ENCODE data around the gene DRG2. TPM values are rescaled to one million over a fixed set of nuclear protein-coding genes. Genes with fewer than 3 reads are reported as not detected.

DRG2 gene
- 10 to 100 TPM; 39.6 to 54.7 (median 48.8) TPM for total RNA-seq
- 10 to 100 TPM; 37.7 to 46.0 TPM for polyA plus RNA-seq
- 48.1 reads per million, percentile 70 among the genes with 10 or more reads in this experiment for total RNA-seq

- Mint-ChIP-seq H3K4me3 (peak within 1 kb of the TSS; percentile 97 to 100 (median 98)), H3K9me3 (no peaks in the 10 kb centered on the region), H3K4me1 (peaks cover 19 to 35% (median 27%) of the 10 kb centered on the region in 7 donors), H3K27me3 (no peaks in the 10 kb centered on the region), H3K27ac (peak within 1 kb of the TSS; percentile 96 to 99 (median 98)), H3K36me3 (peaks cover under 1 to 11% (median 4%) of the 10 kb centered on the region in 5 donors)
- ATAC-seq (peak; percentile 98), DNase-seq (peak; percentile 79 to 94 (median 85))
- Histone ChIP-seq H3K4me3 (ENCODE audit: low read length) (peak within 1 kb of the TSS; percentile 84), H3K27me3 (ENCODE audit: control insufficient read depth in 2 of 2, insufficient read depth in 2 of 2, low read length in 2 of 2) (no peaks in the 10 kb centered on the region), H3K27ac (ENCODE audit: low read depth, low read length) (peak within 1 kb of the TSS; percentile 85), H3K4me1 (ENCODE audit: control insufficient read depth in 2 of 2, insufficient read depth in 2 of 2, low read length in 2 of 2) (peaks cover 9 to 12% of the 10 kb centered on the region in 2 donors), H3K9me3 (ENCODE audit: control insufficient read depth in 2 of 3, low read length in 3 of 3) (no peaks in the 10 kb centered on the region), H3K36me3 (ENCODE audit: control insufficient read depth in 2 of 3, insufficient read depth in 3 of 3, low read length in 3 of 3) (no peaks in the 10 kb centered on the region)
- ChIA-PET CTCF (interaction anchor here (0.6 to 0.7 kb wide), 2 partner anchors 227 to 1099 kb away, joined by 3 read pairs; partner anchors contain the start of genes SMCR8 and TOP3A), POLR2A (interaction anchor here (0.6 kb wide), 1 partner anchor 308 kb away, joined by 4 read pairs; no protein-coding TSS in a partner anchor)
- intact Hi-C loops (cut with micrococcal nuclease), result loop anchor here (1.0 to 5.0 kb wide), 9 partner anchors 49 to 497 kb away; partner anchors contain the start of genes ALKBH5 (in 2 of the 2), ATPAF2 (in 2 of the 2), DRC3 (in 2 of the 2) and GID4 (in 2 of the 2)
Observed at GRCh38 chr17:18087610-18088491, at the start of gene DRG2. TSS of gene DRG2 (plus strand) at chr17:18087948. CDS start at chr17:18088024, 76 bp downstream.

- Mint-ChIP-seq H3K36me3 (peaks cover 0 to 6% (median 4%) of the 10 kb centered on the region in 5 donors), H3K4me3 (peak overlapping the region; percentile 88 to 100 (median 98)), H3K4me1 (peaks cover 47 to 75% (median 57%) of the 10 kb centered on the region in 7 donors), H3K9me3 (peaks cover 0 to 2% (median 0%) of the 10 kb centered on the region in 11 donors), H3K27me3 (no peaks in the 10 kb centered on the region), H3K27ac (peak overlapping the region; percentile 83 to 99 (median 97))
- H3K27ac ChIP-seq (ENCODE audit: low read depth, low read length), result peak overlapping the region; percentile 82
- intact Hi-C loops (cut with micrococcal nuclease), result loop anchor here (2.0 to 5.0 kb wide), 6 partner anchors 49 to 1339 kb away; partner anchors contain the start of genes RASD1 (in 2 of the 2), DRG2 (in 1 of the 2), MAPK7 (in 1 of the 2) and PRPSAP2 (in 1 of the 2)
- CTCF ChIA-PET, result interaction anchor here (0.6 to 1.7 kb wide), 4 partner anchors 66 to 359 kb away, joined by 3 to 10 read pairs (median 4); partner anchors contain the start of gene DRC3
- peaks cover 24 to 34% of the 10 kb centered on the region in 2 donors for H3K4me1 ChIP-seq (ENCODE audit: control insufficient read depth in 2 of 2, insufficient read depth in 2 of 2, low read length in 2 of 2)
- H3K36me3 ChIP-seq (ENCODE audit: control insufficient read depth in 2 of 3, insufficient read depth in 3 of 3, low read length in 3 of 3), result no peaks in the 10 kb centered on the region
- no peaks in the 10 kb centered on the region for H3K9me3 ChIP-seq (ENCODE audit: control insufficient read depth in 2 of 3, low read length in 3 of 3)
- DNase-seq, result peak in 2 of 9 donors; percentile 23 to 36
- no peak for ATAC-seq
- POLR2A ChIA-PET, result interaction anchor here (0.7 to 1.0 kb wide), 2 partner anchors 202 to 314 kb away, joined by 3 read pairs; no protein-coding TSS in a partner anchor
- peak overlapping the region; percentile 79 for H3K4me3 ChIP-seq (ENCODE audit: low read length)
- no peaks in the 10 kb centered on the region for H3K27me3 ChIP-seq (ENCODE audit: control insufficient read depth in 2 of 2, insufficient read depth in 2 of 2, low read length in 2 of 2)
Observed at GRCh38 chr17:18038149-18038850, 49.4 kb upstream of the DRG2 start.

GRCh38 chr17:18038861-18039534 is 48.8 kb upstream of the DRG2 start, which contains the start of the genes ATPAF2 and GID4:
TSS of gene ATPAF2 (minus strand) at chr17:18039168. CDS start at chr17:18039013, 155 bp downstream.
TSS of gene GID4 (plus strand) at chr17:18039408. CDS start at chr17:18039465, 57 bp downstream.
- Histone ChIP-seq H3K27ac (ENCODE audit: low read depth, low read length) (peak within 1 kb of the TSS; percentile 88), H3K36me3 (ENCODE audit: control insufficient read depth in 2 of 3, insufficient read depth in 3 of 3, low read length in 3 of 3) (no peaks in the 10 kb centered on the region), H3K9me3 (ENCODE audit: control insufficient read depth in 2 of 3, low read length in 3 of 3) (no peaks in the 10 kb centered on the region), H3K27me3 (ENCODE audit: control insufficient read depth in 2 of 2, insufficient read depth in 2 of 2, low read length in 2 of 2) (no peaks in the 10 kb centered on the region), H3K4me3 (ENCODE audit: low read length) (peak within 1 kb of the TSS; percentile 79), H3K4me1 (ENCODE audit: control insufficient read depth in 2 of 2, insufficient read depth in 2 of 2, low read length in 2 of 2) (peaks cover 23 to 30% of the 10 kb centered on the region in 2 donors)
- ChIA-PET CTCF (interaction anchor here (1.7 kb wide), 1 partner anchor 148 kb away, joined by 10 read pairs; no protein-coding TSS in a partner anchor), POLR2A (interaction anchor here (0.5 to 1.0 kb wide), 3 partner anchors 203 to 315 kb away, joined by 3 read pairs; no protein-coding TSS in a partner anchor)
- Mint-ChIP-seq H3K4me1 (peaks cover 42 to 70% (median 53%) of the 10 kb centered on the region in 7 donors), H3K36me3 (peaks cover 0 to 6% (median 4%) of the 10 kb centered on the region in 5 donors), H3K27ac (peak within 1 kb of the TSS; percentile 87 to 99 (median 97)), H3K4me3 (peak within 1 kb of the TSS; percentile 88 to 100 (median 98)), H3K27me3 (no peaks in the 10 kb centered on the region), H3K9me3 (peaks cover 0 to 2% (median 0%) of the 10 kb centered on the region in 11 donors)
- peak; percentile 99 to 100 (median 100) for DNase-seq
- peak; percentile 96 for ATAC-seq
- intact Hi-C loops (cut with micrococcal nuclease), result loop anchor here (1.0 to 5.0 kb wide), 18 partner anchors 48 to 1338 kb away; partner anchors contain the start of genes ALKBH5 (in 2 of the 2), DRC3 (in 2 of the 2), DRG2 (in 2 of the 2) and PEMT (in 2 of the 2)

GRCh38 chr17:18039535-18040260 is 48.0 kb upstream of the DRG2 start:
- ChIA-PET CTCF (no interaction called here), POLR2A (interaction anchor here (0.5 kb wide), 1 partner anchor 287 kb away, joined by 3 read pairs; no protein-coding TSS in a partner anchor)
- Histone ChIP-seq H3K27ac (ENCODE audit: low read depth, low read length) (peak overlapping the region; percentile 88), H3K9me3 (ENCODE audit: control insufficient read depth in 2 of 3, low read length in 3 of 3) (no peaks in the 10 kb centered on the region), H3K4me3 (ENCODE audit: low read length) (peak overlapping the region; percentile 79), H3K27me3 (ENCODE audit: control insufficient read depth in 2 of 2, insufficient read depth in 2 of 2, low read length in 2 of 2) (no peaks in the 10 kb centered on the region), H3K4me1 (ENCODE audit: control insufficient read depth in 2 of 2, insufficient read depth in 2 of 2, low read length in 2 of 2) (peaks cover 23 to 30% of the 10 kb centered on the region in 2 donors), H3K36me3 (ENCODE audit: control insufficient read depth in 2 of 3, insufficient read depth in 3 of 3, low read length in 3 of 3) (peaks cover 0 to under 1% (median 0%) of the 10 kb centered on the region in 3 experiments)
- Mint-ChIP-seq H3K4me3 (peak overlapping the region; percentile 88 to 100 (median 98)), H3K27ac (peak overlapping the region; percentile 84 to 99 (median 95)), H3K36me3 (peaks cover 0 to 6% (median 4%) of the 10 kb centered on the region in 5 donors), H3K4me1 (peaks cover 42 to 70% (median 53%) of the 10 kb centered on the region in 7 donors), H3K9me3 (peaks cover 0 to 2% (median 0%) of the 10 kb centered on the region in 11 donors), H3K27me3 (no peaks in the 10 kb centered on the region)
- DNase-seq (no peak), ATAC-seq (peak; percentile 49)
- intact Hi-C loops (cut with micrococcal nuclease), result loop anchor here (1.0 to 5.0 kb wide), 18 partner anchors 47 to 1338 kb away; partner anchors contain the start of genes ALKBH5 (in 2 of the 2), DRC3 (in 2 of the 2), DRG2 (in 2 of the 2) and PEMT (in 2 of the 2)

GRCh38 chr17:18040261-18040858 is 47.4 kb upstream of the DRG2 start:
- peaks cover 42 to 70% (median 53%) of the 10 kb centered on the region in 7 donors for H3K4me1 Mint-ChIP-seq
- ChIA-PET POLR2A (no interaction called here), CTCF (no interaction called here)
- peaks cover 0 to 2% (median 0%) of the 10 kb centered on the region in 11 donors for H3K9me3 Mint-ChIP-seq
- no peak for ATAC-seq
- peak in 1 of 9 donors; percentile 4 for DNase-seq
- H3K27ac ChIP-seq (ENCODE audit: low read depth, low read length), result peak overlapping the region; percentile 88
- peaks cover 23 to 30% of the 10 kb centered on the region in 2 donors for H3K4me1 ChIP-seq (ENCODE audit: control insufficient read depth in 2 of 2, insufficient read depth in 2 of 2, low read length in 2 of 2)
- H3K27me3 ChIP-seq (ENCODE audit: control insufficient read depth in 2 of 2, insufficient read depth in 2 of 2, low read length in 2 of 2), result no peaks in the 10 kb centered on the region
- no peaks in the 10 kb centered on the region for H3K9me3 ChIP-seq (ENCODE audit: control insufficient read depth in 2 of 3, low read length in 3 of 3)
- no peaks in the 10 kb centered on the region for H3K27me3 Mint-ChIP-seq
- peak overlapping the region; percentile 79 for H3K4me3 ChIP-seq (ENCODE audit: low read length)
- peak overlapping the region; percentile 86 to 100 (median 92) for H3K4me3 Mint-ChIP-seq
- peaks cover 0 to 5% (median 0%) of the 10 kb centered on the region in 3 experiments for H3K36me3 ChIP-seq (ENCODE audit: control insufficient read depth in 2 of 3, insufficient read depth in 3 of 3, low read length in 3 of 3)
- H3K27ac Mint-ChIP-seq, result peak overlapping the region; percentile 82 to 95 (median 86)
- H3K36me3 Mint-ChIP-seq, result peaks cover 0 to 6% (median 4%) of the 10 kb centered on the region in 5 donors
- intact Hi-C loops (cut with micrococcal nuclease), result no loop called here
